VCaP (cell line): ENCODE measurements around the gene DNMT3L.

Source experiments
- H3K27ac ChIP-seq: fragments of 450-650 bp; 2 replicates; pipeline ENCODE4 v1.5.1; 2017
- TF ChIP-seq, protein P1 (sequence below): fragments of 450-650 bp; conservative IDR thresholded peaks from 2 replicates; pipeline ENCODE4 v1.5.1; 2017; ENCODE audit warnings: mild to moderate bottlenecking, moderate library complexity

Gene DNMT3L

GRCh38 chr21:44282370-44282769 is 20.7 kb upstream of the DNMT3L start:
- TF ChIP-seq, protein P1, sequence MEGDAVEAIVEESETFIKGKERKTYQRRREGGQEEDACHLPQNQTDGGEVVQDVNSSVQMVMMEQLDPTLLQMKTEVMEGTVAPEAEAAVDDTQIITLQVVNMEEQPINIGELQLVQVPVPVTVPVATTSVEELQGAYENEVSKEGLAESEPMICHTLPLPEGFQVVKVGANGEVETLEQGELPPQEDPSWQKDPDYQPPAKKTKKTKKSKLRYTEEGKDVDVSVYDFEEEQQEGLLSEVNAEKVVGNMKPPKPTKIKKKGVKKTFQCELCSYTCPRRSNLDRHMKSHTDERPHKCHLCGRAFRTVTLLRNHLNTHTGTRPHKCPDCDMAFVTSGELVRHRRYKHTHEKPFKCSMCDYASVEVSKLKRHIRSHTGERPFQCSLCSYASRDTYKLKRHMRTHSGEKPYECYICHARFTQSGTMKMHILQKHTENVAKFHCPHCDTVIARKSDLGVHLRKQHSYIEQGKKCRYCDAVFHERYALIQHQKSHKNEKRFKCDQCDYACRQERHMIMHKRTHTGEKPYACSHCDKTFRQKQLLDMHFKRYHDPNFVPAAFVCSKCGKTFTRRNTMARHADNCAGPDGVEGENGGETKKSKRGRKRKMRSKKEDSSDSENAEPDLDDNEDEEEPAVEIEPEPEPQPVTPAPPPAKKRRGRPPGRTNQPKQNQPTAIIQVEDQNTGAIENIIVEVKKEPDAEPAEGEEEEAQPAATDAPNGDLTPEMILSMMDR = no peak
- H3K27ac ChIP-seq = no peak overlapping the region

- TF ChIP-seq, protein P1 = no peak
- no peak overlapping the region for H3K27ac ChIP-seq
Observed at GRCh38 chr21:44281801-44282200, 20.1 kb upstream of the DNMT3L start.

- no peak overlapping the region for H3K27ac ChIP-seq
- TF ChIP-seq, protein P1 = no peak
Observed at GRCh38 chr21:44279354-44280260, 17.9 kb upstream of the DNMT3L start.

DNA sequence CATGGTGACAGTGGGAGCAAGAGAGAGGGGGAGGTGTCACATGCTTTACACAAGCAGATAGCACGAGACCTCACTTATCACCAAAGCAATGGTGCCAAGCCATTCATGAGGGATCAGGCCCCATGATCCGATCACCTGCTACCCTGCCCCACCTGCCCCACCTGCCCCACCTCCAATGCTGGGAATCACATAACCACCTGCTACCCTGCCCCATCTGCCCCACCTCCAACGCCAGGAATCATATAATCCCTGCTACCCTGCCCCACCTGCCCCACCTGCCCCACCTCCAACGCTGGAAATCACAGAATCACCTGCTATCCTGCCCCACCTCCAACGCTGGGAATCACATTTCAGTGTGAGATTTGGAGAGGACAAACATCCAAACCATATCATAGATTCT is 13.3 kb upstream of the DNMT3L start:
- TF ChIP-seq, protein P1 = no peak
- H3K27ac ChIP-seq = no peak overlapping the region

DNA sequence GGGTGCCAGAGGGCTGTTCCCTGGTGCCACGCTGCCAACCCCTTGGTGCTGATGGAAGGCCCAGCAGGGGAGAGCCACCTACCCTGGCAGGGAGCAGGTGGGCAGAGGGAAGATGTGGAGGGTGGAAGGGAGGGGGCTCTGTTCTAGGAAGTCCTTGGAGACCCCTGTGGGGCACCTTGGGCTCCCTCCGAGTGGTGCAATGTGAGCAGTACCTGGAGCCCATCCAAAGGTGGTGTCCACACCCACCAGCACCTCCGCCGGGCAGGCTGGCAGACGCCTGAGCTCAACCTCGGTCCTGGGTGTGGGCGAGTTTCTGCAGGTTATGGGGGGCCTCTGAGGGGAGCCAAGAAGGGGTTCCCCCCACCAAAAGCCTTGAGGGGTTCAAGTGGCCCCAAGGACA is 11.3 kb upstream of the DNMT3L start:
- H3K27ac ChIP-seq = no peak overlapping the region
- TF ChIP-seq, protein P1 = no peak

GRCh38 chr21:44272284-44272858 is 10.7 kb upstream of the DNMT3L start:
- H3K27ac ChIP-seq = no peak overlapping the region
- TF ChIP-seq, protein P1 = no peak

- TF ChIP-seq, protein P1 = no peak
- H3K27ac ChIP-seq = no peak overlapping the region
Observed at GRCh38 chr21:44271558-44272283, 10.0 kb upstream of the DNMT3L start.
